Mucosa of descending colon (tissue), 3 donors: ENCODE results near the gene TSHZ2. TPM values are rescaled to one million over a fixed set of nuclear protein-coding genes. Genes with fewer than 3 reads are reported as not detected.
"Not testable (repeated sequence)": the region's sequence is repeated elsewhere in the genome, so short reads cannot be mapped to it uniquely, and the experiment has no call there.

Experiments used
- ATAC-seq: fragments of 200-7000 bp; cut with Tn5 transposase; one replicate; pipeline ENCODE4 v1.9.1; 2020; ENCODE audit warnings: mild to moderate bottlenecking, moderate library complexity
- DNase-seq, 3 donors: peaks; one replicate each; pipeline ENCODE4 v3.0.0-alpha.2; 2020
- H3K36me3 ChIP-seq: fragments of 200-600 bp; one replicate; pipeline ENCODE4 v1.8.0; 2021; ENCODE audit warnings: low read depth, mild to moderate bottlenecking
- H3K4me1 ChIP-seq: fragments of 200-600 bp; one replicate; pipeline ENCODE4 v1.8.0; 2021; ENCODE audit warnings: low read depth, mild to moderate bottlenecking
- H3K4me3 ChIP-seq: fragments of 200-600 bp; one replicate; pipeline ENCODE4 v1.8.0; 2021; ENCODE audit warnings: mild to moderate bottlenecking
- H3K9me3 ChIP-seq: fragments of 200-600 bp; one replicate; pipeline ENCODE4 v1.8.0; 2021; ENCODE audit warnings: mild to moderate bottlenecking
- intact Hi-C, 2 donors: fragments of 100-400 bp; cut with DNase I in 1 of 2; cut with micrococcal nuclease in 1 of 2; formaldehyde crosslinking; loops; one replicate each; pipeline versions ENCODE4 v1.11.0 to v1.11.1; 2022; cut with DNase I, micrococcal nuclease
- total RNA-seq, 3 donors: library from RNA; stranded (reverse); fragmentation: NEBNext Ultra II Directional in 2 of 3; extraction: Animal tissue kit (Norgen Biotek cat#: 25700) in 2 of 3; gene quantifications; one replicate each; pipeline versions ENCODE4 v1.2.1 to v1.2.4, GENCODE V29; 2021 to 2023
- TF ChIP-seq, protein P1 (sequence below): fragments of 200-600 bp; IDR thresholded peaks from one replicate; pipeline ENCODE4 v1.8.0; 2022; ENCODE audit warnings: antibody characterized with exemption, mild to moderate bottlenecking
- donor health status: DM: no; HTN: no; CAD: no; lungs with moderate emphysema.
- donor health status: DM: no; HTN: no; CAD: no.
- donor health status: DM: no; HTN: yes; CAD: no.

TSHZ2 gene
- total RNA-seq, 3 donors from 2014 or later = 1.9 to 17.8 (median 3.6) TPM

DNA sequence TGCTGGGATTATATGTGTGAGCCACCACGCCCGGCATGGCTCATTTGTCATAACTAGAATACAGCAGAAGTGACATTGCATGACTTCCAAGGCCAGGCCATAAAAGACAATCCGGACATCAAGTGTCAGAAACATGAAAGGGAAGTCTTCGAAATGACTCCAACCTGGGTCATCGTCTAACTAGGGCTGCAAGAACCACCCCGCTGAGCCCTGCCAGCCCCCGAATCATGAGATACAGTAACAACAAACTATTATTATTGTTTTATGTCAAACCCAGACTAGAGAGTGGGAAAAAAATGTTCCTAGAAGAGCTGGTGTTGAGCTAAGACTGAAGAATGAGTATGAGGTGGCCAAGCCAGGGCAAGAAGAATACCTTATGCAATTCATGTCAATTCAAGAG, 561.9 kb downstream of the TSHZ2 start:
- TF ChIP-seq, protein P1, sequence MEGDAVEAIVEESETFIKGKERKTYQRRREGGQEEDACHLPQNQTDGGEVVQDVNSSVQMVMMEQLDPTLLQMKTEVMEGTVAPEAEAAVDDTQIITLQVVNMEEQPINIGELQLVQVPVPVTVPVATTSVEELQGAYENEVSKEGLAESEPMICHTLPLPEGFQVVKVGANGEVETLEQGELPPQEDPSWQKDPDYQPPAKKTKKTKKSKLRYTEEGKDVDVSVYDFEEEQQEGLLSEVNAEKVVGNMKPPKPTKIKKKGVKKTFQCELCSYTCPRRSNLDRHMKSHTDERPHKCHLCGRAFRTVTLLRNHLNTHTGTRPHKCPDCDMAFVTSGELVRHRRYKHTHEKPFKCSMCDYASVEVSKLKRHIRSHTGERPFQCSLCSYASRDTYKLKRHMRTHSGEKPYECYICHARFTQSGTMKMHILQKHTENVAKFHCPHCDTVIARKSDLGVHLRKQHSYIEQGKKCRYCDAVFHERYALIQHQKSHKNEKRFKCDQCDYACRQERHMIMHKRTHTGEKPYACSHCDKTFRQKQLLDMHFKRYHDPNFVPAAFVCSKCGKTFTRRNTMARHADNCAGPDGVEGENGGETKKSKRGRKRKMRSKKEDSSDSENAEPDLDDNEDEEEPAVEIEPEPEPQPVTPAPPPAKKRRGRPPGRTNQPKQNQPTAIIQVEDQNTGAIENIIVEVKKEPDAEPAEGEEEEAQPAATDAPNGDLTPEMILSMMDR = no peak
- Histone ChIP-seq H3K9me3 (no peaks in the 10 kb centered on the region), H3K36me3 (no peaks in the 10 kb centered on the region), H3K4me1 (no peaks in the 10 kb centered on the region), H3K4me3 (no peak overlapping the region)
- intact Hi-C loops = no loop called here
- ATAC-seq (no peak), DNase-seq (no peak)

DNA sequence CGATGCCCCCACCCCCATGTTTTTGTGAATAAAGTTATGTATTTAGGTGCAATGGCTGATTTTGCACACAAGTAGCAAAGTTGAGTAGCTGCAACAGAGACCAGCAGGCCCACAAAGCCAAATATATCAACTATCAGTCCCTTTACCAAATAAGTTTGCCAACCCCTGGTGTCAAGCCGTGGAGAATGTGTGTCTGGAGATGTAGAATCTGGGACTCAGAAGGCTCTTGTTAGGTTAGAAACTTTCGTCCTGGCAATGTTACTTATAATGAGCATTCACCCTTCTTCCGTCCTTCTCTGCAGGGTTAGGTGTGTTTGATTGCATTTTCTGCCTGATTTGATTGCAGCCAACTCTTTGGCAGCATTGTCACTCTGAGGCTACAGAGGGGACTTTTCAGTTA, 563.7 kb downstream of the TSHZ2 start:
- ATAC-seq = no peak
- DNase-seq = no peak
- H3K36me3 ChIP-seq = no peaks in the 10 kb centered on the region
- TF ChIP-seq, protein P1 = no peak
- no peaks in the 10 kb centered on the region for H3K4me1 ChIP-seq
- intact Hi-C loops = no loop called here
- no peaks in the 10 kb centered on the region for H3K9me3 ChIP-seq
- no peak overlapping the region for H3K4me3 ChIP-seq

DNA sequence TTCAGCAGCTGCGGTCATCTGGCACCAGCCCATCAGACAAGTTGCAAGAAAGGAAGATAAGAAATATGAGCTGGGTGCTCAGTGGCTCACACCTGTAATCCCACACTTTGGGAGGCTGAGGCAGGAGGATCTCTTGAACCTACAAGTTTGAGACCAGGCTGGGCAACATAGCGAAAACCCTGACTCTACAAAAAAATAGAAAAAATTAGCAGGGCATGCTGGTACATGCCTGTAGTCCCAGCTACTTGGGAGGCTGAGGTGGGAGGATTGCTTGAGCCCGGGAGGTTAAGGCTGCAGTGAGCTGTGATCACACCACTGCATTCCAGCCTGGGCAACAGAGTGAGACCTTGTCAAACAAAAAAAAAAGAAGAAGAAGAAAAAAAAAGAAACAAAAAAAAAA, 564.2 kb downstream of the TSHZ2 start:
- DNase-seq, H3K4me1 ChIP-seq, H3K4me3 ChIP-seq, intact Hi-C loops, H3K9me3 ChIP-seq, H3K36me3 ChIP-seq, ATAC-seq: not testable (repeated sequence)

DNA sequence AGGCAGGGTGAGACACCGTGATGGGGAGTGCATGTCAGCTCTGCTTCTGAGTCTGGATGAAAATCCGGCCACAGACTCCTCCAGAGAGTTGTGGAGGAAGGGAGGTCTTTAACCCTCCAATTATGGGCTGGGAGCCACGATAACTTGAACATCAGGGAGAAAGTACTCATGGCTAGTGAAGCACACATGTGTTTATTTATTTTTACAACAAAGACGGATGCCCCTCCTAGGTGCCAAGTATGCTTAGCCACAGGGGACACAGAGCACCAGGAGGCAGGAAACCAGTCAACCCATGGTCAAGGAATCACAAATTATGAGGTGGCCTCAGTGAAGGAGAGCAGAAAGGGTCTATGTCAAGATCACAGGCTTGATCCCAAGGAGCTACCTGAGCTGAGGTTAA, 567.4 kb downstream of the TSHZ2 start:
- no peak for ATAC-seq
- TF ChIP-seq, protein P1 = no peak
- DNase-seq = no peak
- no peaks in the 10 kb centered on the region for H3K36me3 ChIP-seq
- H3K4me1 ChIP-seq = no peaks in the 10 kb centered on the region
- H3K9me3 ChIP-seq = no peaks in the 10 kb centered on the region
- no peak overlapping the region for H3K4me3 ChIP-seq
- intact Hi-C loops = no loop called here
